Transverse colon (tissue), 4 donors: ENCODE results near the gene PLA2G4E. TPM values are rescaled to one million over a fixed set of nuclear protein-coding genes. Genes with fewer than 3 reads are reported as not detected.

Source experiments
- DNase-seq: peaks from one replicate; pipeline ENCODE4 v3.0.0-alpha.2; 2019
- H3K27ac ChIP-seq, 4 donors: fragments of 200-600 bp; sonication (generic); 2 replicates each; pipeline ENCODE4 v1.5.1; 2016 to 2018; ENCODE audit warnings: inconsistent platforms in 4 of 4
- H3K27me3 ChIP-seq: fragments of 200-600 bp; sonication (generic); 2 replicates; pipeline ENCODE4 v1.5.1; 2017; ENCODE audit warnings: inconsistent platforms
- H3K36me3 ChIP-seq, 4 donors: fragments of 200-600 bp; sonication (generic); 2 replicates each; pipeline ENCODE4 v1.5.1; 2017 to 2019; ENCODE audit warnings: inconsistent platforms in 4 of 4
- H3K4me1 ChIP-seq, 4 donors: fragments of 200-600 bp; sonication (generic); 2 replicates each; pipeline ENCODE4 v1.5.1; 2017 to 2020; ENCODE audit warnings: inconsistent platforms in 4 of 4
- H3K4me3 ChIP-seq, 4 donors: fragments of 200-600 bp; sonication (generic); 1 replicate in 1 of 4; 2 replicates in 3 of 4; pipeline versions ENCODE4 v1.5.1 to v1.6.1; 2017 to 2019; ENCODE audit warnings: inconsistent platforms in 4 of 4
- H3K9me3 ChIP-seq, 2 donors: fragments of 200-600 bp; sonication (generic); 2 replicates each; pipeline ENCODE4 v1.5.1; 2017 to 2019; ENCODE audit warnings: inconsistent platforms in 2 of 2
- EP300 ChIP-seq: sonication (generic); formaldehyde crosslinking; IDR thresholded peaks from one replicate; pipeline ENCODE4 v1.6.1; 2017; ENCODE audit warnings: antibody characterized with exemption, low read depth
- POLR2A ChIP-seq: fragments of 450-650 bp; IDR thresholded peaks from one replicate; pipeline ENCODE4 v1.6.1; 2016; ENCODE audit warnings: antibody characterized with exemption, mild to moderate bottlenecking, moderate library complexity
- POLR2AphosphoS5 ChIP-seq, 3 donors: sonication (generic); formaldehyde crosslinking; IDR thresholded peaks; one replicate each; pipeline ENCODE4 v1.6.1; 2016; ENCODE audit warnings: antibody characterized with exemption in 3 of 3
- WGBS, 2 donors: methylation state at CpG; one replicate each; pipeline ENCODE4 v1.1.5; 2018; ENCODE audit warnings: low coverage in 1 of 2; 5-methylcytosine and 5-hydroxymethylcytosine counted together
- in situ Hi-C, 4 donors: fragments of 200-750 bp; cut with MboI; loops; one replicate each; pipeline versions ENCODE4 v1.15.0 to v1.15.1; 2017; ENCODE audit warnings: low sequenced_read_pairs in 3 of 4, low pct_ligation_motif_present in 1 of 4, low pct_unique_long_range_greater_than_20kb in 1 of 4
- intact Hi-C: fragments of 100-400 bp; cut with DNase I; formaldehyde crosslinking; loops from one replicate; pipeline ENCODE4 v1.15.1; 2023; ENCODE audit warnings: low total_unique reads
- total RNA-seq, 4 donors: library from RNA; depleted of rRNA; stranded (reverse); fragments of >200 nt; gene quantifications; one replicate each; pipeline ENCODE4 v1.1.0, GENCODE V29; 2016
- TF ChIP-seq, protein P1 (sequence below), 5 experiments: fragments of 200-600 bp in 3 of 5; fragments of 450-650 bp in 2 of 5; sonication (generic) in 3 of 5; IDR thresholded peaks; 1 replicate in 2 of 5; 2 replicates in 3 of 5; pipeline ENCODE4 v1.5.1; 2016 to 2017; ENCODE audit warnings: antibody characterized with exemption in 5 of 5, inconsistent platforms in 3 of 5, mild to moderate bottlenecking in 2 of 5, moderate library complexity in 1 of 5

The PLA2G4E gene
- total RNA-seq, 4 donors from 2014 or later: 0.32 TPM; not detected in 3

DNA sequence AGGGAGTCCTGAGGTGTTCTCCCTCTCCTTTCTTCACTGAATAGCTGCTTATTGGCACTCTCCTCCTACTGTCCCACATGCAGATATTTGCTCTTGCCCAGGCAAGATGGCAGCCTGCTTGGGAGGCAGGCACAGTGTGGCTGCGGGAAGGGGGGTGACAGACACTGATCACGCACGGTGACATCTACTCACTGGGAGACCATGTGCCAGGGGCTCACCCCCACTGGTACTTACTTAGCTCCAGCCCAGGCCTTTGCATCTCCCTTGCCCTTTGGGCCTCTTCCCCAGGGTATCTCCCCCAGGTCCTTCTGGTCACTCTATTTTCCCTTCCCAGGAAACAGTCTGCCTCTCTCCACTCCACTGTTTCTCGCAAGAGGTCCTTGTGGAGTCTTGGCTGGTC, 6.4 kb downstream of the PLA2G4E start:
- Histone ChIP-seq H3K27me3 (no peaks in the 10 kb centered on the region), H3K27ac (no peak overlapping the region), H3K9me3 (no peaks in the 10 kb centered on the region), H3K4me3 (no peak overlapping the region), H3K4me1 (peaks cover 0 to 13% (median 10%) of the 10 kb centered on the region in 4 donors), H3K36me3 (no peaks in the 10 kb centered on the region)
- in situ Hi-C loops: no loop called here
- WGBS, 2 donors: 98% methylated on average over 4 of the region's 4 CpGs; no CpG with 5 or more reads in 1 of the 2 donors
- TF ChIP-seq POLR2A: no peak
- TF ChIP-seq, protein P1, sequence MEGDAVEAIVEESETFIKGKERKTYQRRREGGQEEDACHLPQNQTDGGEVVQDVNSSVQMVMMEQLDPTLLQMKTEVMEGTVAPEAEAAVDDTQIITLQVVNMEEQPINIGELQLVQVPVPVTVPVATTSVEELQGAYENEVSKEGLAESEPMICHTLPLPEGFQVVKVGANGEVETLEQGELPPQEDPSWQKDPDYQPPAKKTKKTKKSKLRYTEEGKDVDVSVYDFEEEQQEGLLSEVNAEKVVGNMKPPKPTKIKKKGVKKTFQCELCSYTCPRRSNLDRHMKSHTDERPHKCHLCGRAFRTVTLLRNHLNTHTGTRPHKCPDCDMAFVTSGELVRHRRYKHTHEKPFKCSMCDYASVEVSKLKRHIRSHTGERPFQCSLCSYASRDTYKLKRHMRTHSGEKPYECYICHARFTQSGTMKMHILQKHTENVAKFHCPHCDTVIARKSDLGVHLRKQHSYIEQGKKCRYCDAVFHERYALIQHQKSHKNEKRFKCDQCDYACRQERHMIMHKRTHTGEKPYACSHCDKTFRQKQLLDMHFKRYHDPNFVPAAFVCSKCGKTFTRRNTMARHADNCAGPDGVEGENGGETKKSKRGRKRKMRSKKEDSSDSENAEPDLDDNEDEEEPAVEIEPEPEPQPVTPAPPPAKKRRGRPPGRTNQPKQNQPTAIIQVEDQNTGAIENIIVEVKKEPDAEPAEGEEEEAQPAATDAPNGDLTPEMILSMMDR (IDR thresholded peaks at IDR 0.05): no peak
- TF ChIP-seq POLR2AphosphoS5 (IDR thresholded peaks at IDR 0.05): no peak
- DNase-seq: no peak
- intact Hi-C loops: no loop called here

DNA sequence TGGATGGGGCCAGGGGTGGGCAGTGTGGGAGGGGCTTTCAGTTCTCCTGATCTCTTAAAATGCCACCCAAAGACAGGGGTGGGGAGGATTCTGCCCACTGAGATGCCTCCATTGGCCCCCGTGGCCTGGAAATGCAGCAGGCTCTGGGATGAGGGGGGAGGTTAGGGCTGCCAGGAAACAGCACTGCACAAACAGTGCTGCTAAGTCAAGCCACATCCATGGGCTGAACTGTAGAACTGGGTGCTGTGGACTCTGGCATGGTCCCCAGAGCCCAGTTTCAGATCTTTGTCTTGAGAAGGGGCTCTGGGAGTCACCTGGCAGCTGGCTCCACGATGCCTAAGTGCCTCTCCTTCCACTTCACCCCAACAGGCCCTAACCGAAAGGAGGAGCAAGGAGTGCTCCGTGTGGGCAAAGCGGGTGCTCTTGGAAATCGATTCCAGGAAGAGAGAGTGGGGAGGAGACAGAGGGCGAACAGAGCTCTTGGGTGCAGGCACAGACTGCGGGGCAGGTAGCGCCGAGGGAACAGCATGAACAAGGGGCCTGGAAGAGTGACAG, 7.8 kb downstream of the PLA2G4E start:
- Histone ChIP-seq H3K9me3 (no peaks in the 10 kb centered on the region), H3K4me3 (no peak overlapping the region), H3K27ac (no peak overlapping the region), H3K27me3 (no peaks in the 10 kb centered on the region), H3K4me1 (peaks cover 0 to 13% (median 10%) of the 10 kb centered on the region in 4 donors), H3K36me3 (no peaks in the 10 kb centered on the region)
- DNase-seq: no peak
- in situ Hi-C loops: no loop called here
- intact Hi-C loops: no loop called here
- 94 to 100% methylated on average over 1 to 10 of the region's 10 CpGs for whole genome bisulfite sequencing, 2 donors
- TF ChIP-seq EP300 (no peak), POLR2A (no peak), POLR2AphosphoS5 (IDR thresholded peaks at IDR 0.05) (no peak)
- TF ChIP-seq, protein P1 (IDR thresholded peaks at IDR 0.05): no peak

DNA sequence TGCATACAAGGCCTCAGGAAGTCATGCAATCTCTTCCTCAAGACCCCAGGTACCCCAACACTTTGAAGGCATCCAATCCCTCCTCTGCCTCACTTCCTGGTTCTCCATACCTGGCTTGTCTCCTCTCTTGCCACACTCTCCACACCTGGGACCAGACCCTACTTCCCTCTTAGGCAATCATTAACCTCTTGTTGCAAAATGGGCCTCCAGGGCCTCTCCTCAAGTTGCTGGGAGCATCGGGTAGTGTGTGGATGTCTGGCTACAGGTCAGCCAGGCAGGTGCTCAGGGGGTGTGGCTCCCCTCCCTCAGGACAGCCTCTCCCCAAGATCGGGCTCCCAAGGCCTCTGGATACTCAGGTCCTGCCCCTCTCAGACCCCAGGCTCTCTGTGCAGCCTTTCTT, 8.6 kb downstream of the PLA2G4E start:
- no peak overlapping the region for H3K4me3 ChIP-seq
- peak overlapping the region in 3 of 4 donors; percentile 1 to 40 (median 12) for H3K27ac ChIP-seq
- TF ChIP-seq EP300 (no peak), POLR2A (no peak), POLR2AphosphoS5 (IDR thresholded peaks at IDR 0.05) (no peak)
- TF ChIP-seq, protein P1 (IDR thresholded peaks at IDR 0.05): no peak
- intact Hi-C loops (no loop called here), in situ Hi-C loops (no loop called here)
- no peaks in the 10 kb centered on the region for H3K9me3 ChIP-seq
- H3K36me3 ChIP-seq: no peaks in the 10 kb centered on the region
- no peaks in the 10 kb centered on the region for H3K27me3 ChIP-seq
- H3K4me1 ChIP-seq: peaks cover 0 to 13% (median 10%) of the 10 kb centered on the region in 4 donors
- WGBS, 2 donors: 43% methylated on average over 2 of the region's 2 CpGs; no CpG with 5 or more reads in 1 of the 2 donors
- peak; percentile 54 for DNase-seq

DNA sequence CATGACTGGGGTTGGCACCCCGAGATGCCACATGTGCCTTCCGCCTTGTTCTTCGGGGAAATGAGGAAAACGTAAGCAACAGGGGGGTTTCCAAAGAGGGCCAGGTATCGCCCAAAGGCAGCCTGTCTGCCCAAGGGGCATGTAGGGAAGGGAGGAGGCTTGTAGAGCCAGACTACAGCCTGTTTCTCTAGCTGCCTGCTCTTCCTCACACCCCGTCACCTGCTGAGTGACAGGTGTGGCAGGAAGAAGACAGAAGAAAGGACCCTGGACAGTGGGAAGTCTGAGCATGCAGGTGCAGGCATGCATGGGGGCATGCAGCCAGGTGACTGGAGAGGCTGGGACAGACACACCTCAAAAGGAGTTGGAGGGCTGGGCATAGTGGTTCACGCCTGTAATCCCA, 9.8 kb downstream of the PLA2G4E start:
- no peak for DNase-seq
- Histone ChIP-seq H3K36me3 (no peaks in the 10 kb centered on the region), H3K27me3 (no peaks in the 10 kb centered on the region), H3K27ac (peak overlapping the region in 1 of 4 donors; percentile 37), H3K4me3 (no peak overlapping the region), H3K4me1 (peaks cover 0 to 13% (median 10%) of the 10 kb centered on the region in 4 donors), H3K9me3 (no peaks in the 10 kb centered on the region)
- in situ Hi-C loops (no loop called here), intact Hi-C loops (no loop called here)
- no peak for TF ChIP-seq EP300
- no peak for TF ChIP-seq POLR2AphosphoS5 (IDR thresholded peaks at IDR 0.05)
- TF ChIP-seq, protein P1 (IDR thresholded peaks at IDR 0.05): no peak
- TF ChIP-seq POLR2A: no peak
- 60 to 68% methylated on average over 3 to 7 of the region's 7 CpGs for WGBS, 2 donors
